H1 (cell line): Measurements from ENCODE around the gene ELFN2. TPM values are rescaled to one million over a fixed set of nuclear protein-coding genes. Genes with fewer than 3 reads are reported as not detected.

Source experiments
- CTCF ChIA-PET: fragments of 300-600 bp; sonication (Branson Sonifier 250); formaldehyde crosslinking; loops from one replicate; lab custom pipeline; 2021; ENCODE audit not compliant: partially characterized antibody; lab: Charles Lee
- POLR2A ChIA-PET: fragments of 300-600 bp; sonication (Branson Sonifier 250); formaldehyde crosslinking; loops from one replicate; lab custom pipeline; 2021; ENCODE audit warnings: inconsistent platforms; ENCODE audit not compliant: partially characterized antibody; lab: Charles Lee
- DNase-seq, 2 experiments: peaks; one replicate each; pipeline versions ENCODE4 v3.0.0 to v3.0.0-alpha.2; 2010 to 2022; ENCODE audit warnings: low spot score in 2 of 2, low read depth in 1 of 2, mixed read lengths in 1 of 2
- FAIRE-seq: peaks from 2 replicates; lab custom pipeline; 2011; peaks lifted over from hg19 to GRCh38; lab: Jason Lieb, UNC
- H2AFZ ChIP-seq: 2 replicates; pipeline ENCODE4 v1.8.1; 2012; ENCODE audit warnings: low read length, inconsistent platforms
- H2AK5ac ChIP-seq: 2 replicates; pipeline ENCODE4 v1.6.1; 2013; ENCODE audit warnings: low read depth, low read length
- H2BK120ac ChIP-seq: replicated peaks from 2 replicates; pipeline ENCODE3; 2013; ENCODE audit warnings: low read depth, low read length, inconsistent platforms
- H2BK12ac ChIP-seq: 2 replicates; pipeline ENCODE4 v1.6.1; 2013; ENCODE audit warnings: low read depth, low read length
- H2BK15ac ChIP-seq: 2 replicates; pipeline ENCODE4 v1.6.1; 2013; ENCODE audit warnings: low read length
- H2BK20ac ChIP-seq: 2 replicates; pipeline ENCODE4 v1.6.1; 2013; ENCODE audit warnings: low read length
- H2BK5ac ChIP-seq: 2 replicates; pipeline ENCODE4 v1.6.1; 2013; ENCODE audit warnings: low read depth, low read length
- H3K14ac ChIP-seq: 2 replicates; pipeline ENCODE4 v1.6.1; 2013; ENCODE audit warnings: inconsistent platforms; ENCODE audit not compliant: insufficient read length
- H3K18ac ChIP-seq: 2 replicates; pipeline ENCODE4 v1.6.1; 2013; ENCODE audit warnings: low read length; ENCODE audit errors: extremely low read depth
- H3K23ac ChIP-seq: 2 replicates; pipeline ENCODE4 v1.6.1; 2013; ENCODE audit warnings: inconsistent platforms; ENCODE audit not compliant: insufficient read length
- H3K23me2 ChIP-seq: 2 replicates; pipeline ENCODE4 v1.6.1; 2013; ENCODE audit warnings: low read depth, low read length
- H3K27ac ChIP-seq: 2 replicates; pipeline ENCODE4 v1.6.1; 2011; ENCODE audit warnings: low read depth, low read length, inconsistent platforms
- H3K27me3 ChIP-seq, 4 experiments: replicated peaks in 1 of 4; 1 replicate in 1 of 4; 2 replicates in 3 of 4; pipeline versions ENCODE4 v1.6.1 to v1.8.1; 2011 to 2013; ENCODE audit warnings: low read length in 3 of 4, mild to moderate bottlenecking in 3 of 4, inconsistent platforms in 2 of 4, mixed read lengths in 2 of 4, moderate library complexity in 1 of 4; ENCODE audit not compliant: control insufficient read depth in 3 of 4, insufficient read depth in 3 of 4; ENCODE audit errors: extremely low read depth in 1 of 4
- H3K36me3 ChIP-seq, 4 experiments: 2 replicates each; pipeline versions ENCODE4 v1.6.1 to v1.8.1; 2011 to 2013; ENCODE audit warnings: mild to moderate bottlenecking in 4 of 4, low read length in 3 of 4, moderate library complexity in 2 of 4, control low read depth in 1 of 4, inconsistent platforms in 1 of 4; ENCODE audit not compliant: insufficient read depth in 4 of 4, control insufficient read depth in 2 of 4
- H3K4ac ChIP-seq: replicated peaks from 2 replicates; pipeline ENCODE3; 2013; ENCODE audit warnings: low read length, low read depth, mixed read lengths, inconsistent platforms; ENCODE audit not compliant: insufficient read length
- H3K4me1 ChIP-seq, 4 experiments: replicated peaks in 1 of 4; 1 replicate in 1 of 4; 2 replicates in 3 of 4; pipeline versions ENCODE4 v1.6.1 to v1.8.1; 2011 to 2013; ENCODE audit warnings: low read length in 3 of 4, inconsistent platforms in 2 of 4, mixed read lengths in 1 of 4; ENCODE audit not compliant: insufficient read depth in 4 of 4, control insufficient read depth in 3 of 4
- H3K4me2 ChIP-seq, 2 experiments: 2 replicates each; pipeline versions ENCODE4 v1.6.1 to v1.8.1; 2011 to 2013; ENCODE audit warnings: low read depth in 2 of 2, low read length in 2 of 2, control low read depth in 1 of 2, inconsistent platforms in 1 of 2, mild to moderate bottlenecking in 1 of 2; ENCODE audit not compliant: insufficient read depth in 1 of 2
- H3K4me3 ChIP-seq, 4 experiments: fragments of 200-600, 300-600 bp in 1 of 4; sonication (generic), shearing (Covaris generic), sonication (Bioruptor Twin) in 1 of 4; 2 replicates each; pipeline versions ENCODE4 v1.5.1 to v1.8.1; 2011 to 2016; ENCODE audit warnings: low read length in 4 of 4, low read depth in 3 of 4, control low read depth in 2 of 4, inconsistent platforms in 2 of 4, mild to moderate bottlenecking in 2 of 4, mixed read lengths in 1 of 4, moderate library complexity in 1 of 4; ENCODE audit not compliant: insufficient read depth in 2 of 4; ENCODE audit errors: extremely low read depth in 1 of 4
- H3K56ac ChIP-seq: replicated peaks from 2 replicates; pipeline ENCODE3; 2013; ENCODE audit warnings: low read depth, mild to moderate bottlenecking, mixed read lengths, low read length, inconsistent platforms; ENCODE audit not compliant: insufficient read length
- H3K79me1 ChIP-seq: 2 replicates; pipeline ENCODE4 v1.6.1; 2013; ENCODE audit warnings: low read depth, low read length, control low read depth
- H3K79me2 ChIP-seq, 2 experiments: 2 replicates each; pipeline versions ENCODE4 v1.6.1 to v1.8.1; 2012 to 2013; ENCODE audit warnings: low read length in 2 of 2, mild to moderate bottlenecking in 2 of 2, inconsistent platforms in 1 of 2; ENCODE audit not compliant: insufficient read depth in 2 of 2, control insufficient read depth in 1 of 2
- H3K9ac ChIP-seq, 4 experiments: replicated peaks in 1 of 4; 1 replicate in 1 of 4; 2 replicates in 3 of 4; pipeline versions ENCODE4 v1.6.1 to v1.8.1; 2011 to 2013; ENCODE audit warnings: low read depth in 3 of 4, low read length in 3 of 4, control low read depth in 2 of 4, mild to moderate bottlenecking in 2 of 4, moderate library complexity in 2 of 4, inconsistent platforms in 1 of 4; ENCODE audit errors: extremely low read depth in 1 of 4
- H3K9me3 ChIP-seq, 2 experiments: 2 replicates each; pipeline versions ENCODE4 v1.6.1 to v1.8.1; 2012 to 2013; ENCODE audit warnings: mild to moderate bottlenecking in 2 of 2, moderate library complexity in 2 of 2, control low read depth in 1 of 2, inconsistent platforms in 1 of 2, low read depth in 1 of 2, low read length in 1 of 2, mixed read lengths in 1 of 2; ENCODE audit not compliant: insufficient read depth in 2 of 2
- H4K20me1 ChIP-seq, 2 experiments: replicated peaks in 1 of 2; 2 replicates each; pipeline versions ENCODE3 to v1.8.1; 2011 to 2013; ENCODE audit warnings: inconsistent platforms in 2 of 2, low read length in 2 of 2, mild to moderate bottlenecking in 1 of 2; ENCODE audit not compliant: insufficient read depth in 2 of 2, control insufficient read depth in 1 of 2
- H4K5ac ChIP-seq: 2 replicates; pipeline ENCODE4 v1.6.1; 2013; ENCODE audit warnings: low read length, low read depth, mixed read lengths, inconsistent platforms; ENCODE audit not compliant: insufficient read length
- H4K8ac ChIP-seq: 2 replicates; pipeline ENCODE4 v1.8.0; 2013; ENCODE audit warnings: mild to moderate bottlenecking, moderate library complexity, low read length, inconsistent platforms; ENCODE audit not compliant: insufficient read depth; ENCODE audit errors: extremely low read depth
- H4K91ac ChIP-seq: replicated peaks from 2 replicates; pipeline ENCODE3; 2013; ENCODE audit warnings: low read length, mixed read lengths, inconsistent platforms; ENCODE audit not compliant: insufficient read length
- FOSL1 ChIP-seq: IDR thresholded peaks from 2 replicates; pipeline ENCODE4 v1.6.1; 2011; ENCODE audit warnings: mild to moderate bottlenecking, low read depth, low read length, moderate library complexity; ENCODE audit not compliant: insufficient read depth
- RAD21 ChIP-seq, 2 experiments: IDR thresholded peaks in 1 of 2; conservative IDR thresholded peaks in 1 of 2; 2 replicates each; pipeline ENCODE4 v1.6.1; 2011; ENCODE audit warnings: low read depth in 2 of 2, low read length in 2 of 2, improper control_type of control experiment in 1 of 2, inconsistent platforms in 1 of 2, mild to moderate bottlenecking in 1 of 2, moderate library complexity in 1 of 2
- YY1 ChIP-seq: IDR thresholded peaks from 2 replicates; pipeline ENCODE4 v1.6.1; 2011; ENCODE audit warnings: low read depth, mild to moderate bottlenecking, low read length
- WGBS, 2 experiments: shearing (Covaris generic) in 1 of 2; methylation state at CpG; one replicate each; pipeline versions ENCODE4 v1.1.6 to v1.1.7; 2013 to 2015; ENCODE audit warnings: low lambda C conversion rate in 2 of 2, mixed read lengths in 2 of 2, inconsistent platforms in 1 of 2, low coverage in 1 of 2, missing lambda C conversion rate in 1 of 2; ENCODE audit not compliant: insufficient replicate concordance in 2 of 2, insufficient coverage in 1 of 2, insufficient read length in 1 of 2; ENCODE audit errors: extremely low coverage in 1 of 2, missing lambda C conversion rate in 1 of 2; 5-methylcytosine and 5-hydroxymethylcytosine counted together
- polyA plus RNA-seq, 7 experiments: library from polyadenylated mRNA; depleted of rRNA in 3 of 7; stranded (reverse) in 5 of 7; unstranded in 2 of 7; fragments of >200 nt in 5 of 7; fragments of 200-250 nt in 2 of 7; gene quantifications; 1 replicate in 5 of 7; 2 replicates in 1 of 7; 4 replicates in 1 of 7; pipeline versions ENCODE4 v1.2.1 to v1.2.3, GENCODE V29; 2011 to 2013; ENCODE audit warnings: missing spikeins in 2 of 7, mixed read lengths in 2 of 7
- total RNA-seq: library from RNA; stranded (reverse); fragmentation: NEBNext Ultra II Directional; extraction: Animal tissue kit (Norgen Biotek cat#: 25700); gene quantifications from 2 replicates; pipeline ENCODE4 v1.2.1, GENCODE V29; 2021

ELFN2 gene
- total and polyA plus RNA-seq, 2 of the 8 experiments (the other 6 are each of a cell fraction or from before 2014, with no cell fraction given) = 0.63 to 0.88 TPM

DNA sequence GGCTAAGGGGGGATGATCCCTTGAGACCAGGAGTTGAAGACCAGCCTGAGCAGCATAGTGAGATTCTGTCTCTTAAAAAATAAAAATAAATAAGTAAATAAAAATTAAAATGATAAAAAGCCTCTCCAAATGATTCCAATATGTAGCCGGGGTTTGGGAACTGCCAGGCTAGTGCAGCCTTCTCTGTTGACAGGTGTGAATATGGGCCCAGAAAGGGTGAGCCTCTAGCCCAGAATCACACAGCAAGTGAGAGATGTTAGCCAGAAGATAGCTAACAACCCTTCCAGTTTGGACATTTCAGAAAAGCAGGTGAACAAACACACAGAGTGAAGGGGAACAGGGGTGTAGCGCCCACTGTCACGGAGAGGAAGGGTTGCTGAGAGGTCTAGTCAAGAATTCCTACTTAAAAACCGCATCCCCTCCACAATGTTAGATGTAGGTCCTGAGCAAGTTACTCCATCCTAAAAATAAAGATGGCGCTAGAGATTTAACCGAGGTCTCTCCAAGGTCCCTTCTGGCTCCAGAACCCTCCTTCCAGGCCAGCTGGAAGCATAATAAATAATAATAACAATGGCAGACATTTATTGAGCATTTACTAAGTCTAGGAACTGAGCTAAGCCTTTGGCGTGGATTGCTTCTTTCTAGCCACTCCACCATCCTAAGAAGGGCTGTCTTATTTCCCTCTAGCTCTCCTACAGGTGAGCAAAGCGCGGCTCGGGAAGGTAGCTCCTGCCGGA is 93.4 kb downstream of the ELFN2 start:
- H2BK120ac ChIP-seq = no peak overlapping the region
- H3K79me2 ChIP-seq = no peaks in the 10 kb centered on the region
- no peak overlapping the region for H2BK12ac ChIP-seq
- H3K23me2 ChIP-seq = peaks cover 9% of the 10 kb centered on the region; the same call in 1 of the 2 replicates
- no peak overlapping the region for H2AK5ac ChIP-seq
- H3K9ac ChIP-seq = no peak overlapping the region
- no peak overlapping the region for H3K14ac ChIP-seq
- no peak overlapping the region for H3K23ac ChIP-seq
- WGBS, 2 experiments = 29% methylated on average over 11 of the region's 11 CpGs; no CpG with 5 or more reads in 1 of the 2 experiments
- H2BK20ac ChIP-seq = no peak overlapping the region
- ChIA-PET CTCF (interaction anchor here (0.9 to 7.5 kb wide), 17 partner anchors 9 to 160 kb away, joined by 3 to 61 read pairs (median 4); no protein-coding TSS in a partner anchor), POLR2A (interaction anchor here (1.0 to 1.1 kb wide), 2 partner anchors 71 to 95 kb away, joined by 3 to 4 read pairs; no protein-coding TSS in a partner anchor)
- no peak overlapping the region for H3K27ac ChIP-seq
- TF ChIP-seq RAD21 (IDR thresholded peaks at IDR 0.05 in 1 of 2, conservative IDR thresholded peaks at IDR 0.05 in 1 of 2; ENCODE audit: low read depth in 2 of 2, low read length in 2 of 2) (0 out of 4 replicates have a peak, but pooled peaks of 1 of the 2 experiments have one; percentile 5), YY1 (peak; percentile 19; the same call in 1 of the 2 replicates), FOSL1 (no peak)
- H3K18ac ChIP-seq = no peak overlapping the region
- H3K36me3 ChIP-seq = no peaks in the 10 kb centered on the region
- no peak overlapping the region for H4K91ac ChIP-seq
- H2AFZ ChIP-seq = 0 out of 2 replicates have a peak overlapping the region, but pooled peaks have one; percentile 22
- no peak for DNase-seq
- no peaks in the 10 kb centered on the region for H4K20me1 ChIP-seq
- H4K8ac ChIP-seq = peak overlapping the region; percentile 84; the same call in 1 of the 2 replicates
- peak overlapping the region; percentile 33 to 61 (median 43); a peak in 7 of 8 replicates for H3K4me3 ChIP-seq
- H3K4me2 ChIP-seq = peak overlapping the region; percentile 59 to 80
- H3K27me3 ChIP-seq = peaks cover 0 to 27% (median 12%) of the 10 kb centered on the region in 4 experiments; a peak in 5 of 7 replicates
- no peaks in the 10 kb centered on the region for H3K79me1 ChIP-seq
- no peak overlapping the region for H2BK15ac ChIP-seq
- no peak for FAIRE-seq
- no peak overlapping the region for H3K56ac ChIP-seq
- H2BK5ac ChIP-seq = no peak overlapping the region
- H3K9me3 ChIP-seq = no peaks in the 10 kb centered on the region
- H4K5ac ChIP-seq = no peak overlapping the region
- no peak overlapping the region for H3K4ac ChIP-seq
- H3K4me1 ChIP-seq = peaks cover 0 to 25% (median 10%) of the 10 kb centered on the region in 4 experiments; a peak in 5 of 7 replicates
